B cell (primary cell): Measurements from ENCODE around the gene ABHD2.

Experiments
- EZH2 ChIP-seq: IDR thresholded peaks from 2 replicates; pipeline ENCODE4 v1.6.1; 2012; ENCODE audit warnings: borderline replicate concordance, low read depth, mild to moderate bottlenecking, moderate library complexity, low read length; ENCODE audit not compliant: insufficient read depth, poor library complexity, severe bottlenecking
- TF ChIP-seq, protein P1 (sequence below): fragments of 200-600 bp; IDR thresholded peaks from one replicate; pipeline ENCODE4 v1.8.0; 2022; ENCODE audit warnings: antibody characterized with exemption, mild to moderate bottlenecking

GRCh38 chr15:89097313-89097712 is 9.1 kb downstream of the ABHD2 start:
- TF ChIP-seq, protein P1, sequence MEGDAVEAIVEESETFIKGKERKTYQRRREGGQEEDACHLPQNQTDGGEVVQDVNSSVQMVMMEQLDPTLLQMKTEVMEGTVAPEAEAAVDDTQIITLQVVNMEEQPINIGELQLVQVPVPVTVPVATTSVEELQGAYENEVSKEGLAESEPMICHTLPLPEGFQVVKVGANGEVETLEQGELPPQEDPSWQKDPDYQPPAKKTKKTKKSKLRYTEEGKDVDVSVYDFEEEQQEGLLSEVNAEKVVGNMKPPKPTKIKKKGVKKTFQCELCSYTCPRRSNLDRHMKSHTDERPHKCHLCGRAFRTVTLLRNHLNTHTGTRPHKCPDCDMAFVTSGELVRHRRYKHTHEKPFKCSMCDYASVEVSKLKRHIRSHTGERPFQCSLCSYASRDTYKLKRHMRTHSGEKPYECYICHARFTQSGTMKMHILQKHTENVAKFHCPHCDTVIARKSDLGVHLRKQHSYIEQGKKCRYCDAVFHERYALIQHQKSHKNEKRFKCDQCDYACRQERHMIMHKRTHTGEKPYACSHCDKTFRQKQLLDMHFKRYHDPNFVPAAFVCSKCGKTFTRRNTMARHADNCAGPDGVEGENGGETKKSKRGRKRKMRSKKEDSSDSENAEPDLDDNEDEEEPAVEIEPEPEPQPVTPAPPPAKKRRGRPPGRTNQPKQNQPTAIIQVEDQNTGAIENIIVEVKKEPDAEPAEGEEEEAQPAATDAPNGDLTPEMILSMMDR, result no peak
- TF ChIP-seq EZH2, result no peak
